NCI-H2107 treated with DMSO at 0.1 percent for 48 hours (cell line): ENCODE measurements around the gene SS18L1.
A peak's percentile ranks its signal among the peaks of the same experiment; 100 is the strongest.
"Not testable (repeated sequence)": the region's sequence is repeated elsewhere in the genome, so short reads cannot be mapped to it uniquely, and the experiment has no call there.

Experiments
- DNase-seq: peaks from one replicate; lab custom pipeline; 2025; ENCODE audit not compliant: unreplicated experiment; lab: John Stamatoyannopoulos, UW

SS18L1 gene

DNA sequence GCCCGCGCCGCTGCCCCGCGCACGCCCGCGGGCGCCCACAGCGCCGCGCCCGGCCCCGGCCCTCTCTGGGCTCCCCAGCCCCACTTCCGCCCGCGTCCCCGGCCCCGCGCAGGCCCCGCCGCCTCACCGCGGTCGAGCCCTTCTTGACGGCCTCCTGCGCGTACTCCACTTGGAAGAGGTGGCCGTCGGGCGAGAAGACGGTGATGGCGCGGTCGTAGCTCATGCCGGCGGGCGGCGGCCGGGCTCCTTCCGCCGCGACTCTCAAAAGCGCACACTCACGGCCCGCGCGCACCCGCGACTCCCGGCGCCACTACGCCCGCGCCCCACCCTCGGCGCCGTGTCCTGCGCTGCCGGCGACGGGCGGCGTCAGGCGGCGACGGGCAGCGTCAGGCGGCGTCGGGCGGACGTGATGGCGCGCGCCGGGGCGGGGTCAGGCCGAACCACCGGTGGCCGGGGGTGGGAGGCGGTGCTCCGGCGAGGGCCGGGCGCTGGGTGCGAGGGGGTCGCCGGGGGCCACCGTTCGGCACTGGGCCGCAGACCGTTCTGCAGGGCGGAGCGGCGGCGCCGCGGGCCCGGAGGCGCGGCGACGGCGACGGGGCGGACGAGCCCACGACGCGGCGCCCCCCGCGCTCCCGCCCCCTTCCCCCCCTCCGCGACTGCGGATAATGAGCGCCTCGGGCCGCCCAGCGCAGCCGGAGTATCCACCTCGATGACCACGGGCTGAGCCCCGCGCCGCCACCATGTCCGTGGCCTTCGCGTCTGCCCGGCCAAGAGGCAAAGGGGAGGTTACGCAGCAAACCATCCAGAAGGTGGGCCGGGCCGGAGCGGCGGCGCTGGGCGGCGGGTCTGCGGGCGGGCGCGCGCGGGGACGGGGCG lies at the start of gene SS18L1, which contains the start of gene PSMA7:
SS18L1 (plus strand) TSS at position 689 of the 876 bp plus-strand sequence; CDS start at position 741, 52 bp downstream.
PSMA7 (minus strand) TSS at position 314 of the 876 bp plus-strand sequence; CDS start at position 223, 91 bp downstream.
- DNase-seq: peak; percentile 28

GRCh38 chr20:62096421-62097380 lies 46.9 kb upstream of the SS18L1 start:
- no peak for DNase-seq

- no peak for DNase-seq
Measured at GRCh38 chr20:62097881-62098407, 45.6 kb upstream of the SS18L1 start.

DNA sequence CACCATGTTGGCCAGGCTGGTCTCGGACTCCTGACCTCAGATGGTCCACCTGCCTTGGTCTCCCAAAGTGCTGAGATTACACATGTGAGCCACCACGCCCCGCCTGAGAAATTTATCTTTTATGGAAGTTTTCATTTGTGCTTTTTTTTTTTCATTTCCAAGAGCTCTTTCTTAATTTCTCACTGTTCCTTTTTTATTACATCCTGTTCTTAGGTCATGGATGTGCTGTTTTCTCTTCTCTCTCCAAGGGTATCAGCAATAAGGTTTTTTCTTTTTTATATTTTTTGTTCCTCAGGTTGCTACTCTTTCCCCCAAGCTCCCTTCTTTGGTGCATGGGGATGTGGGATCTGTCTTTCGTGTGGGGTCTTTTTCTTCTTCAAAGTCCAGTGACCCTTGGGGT lies 42.5 kb upstream of the SS18L1 start:
- no peak for DNase-seq

- DNase-seq: no peak
Measured at GRCh38 chr20:62103508-62104233, 39.9 kb upstream of the SS18L1 start.

- DNase-seq: no peak
Measured at GRCh38 chr20:62104234-62104789, 39.3 kb upstream of the SS18L1 start.

GRCh38 chr20:62104791-62105345 lies 38.7 kb upstream of the SS18L1 start:
- no peak for DNase-seq

DNA sequence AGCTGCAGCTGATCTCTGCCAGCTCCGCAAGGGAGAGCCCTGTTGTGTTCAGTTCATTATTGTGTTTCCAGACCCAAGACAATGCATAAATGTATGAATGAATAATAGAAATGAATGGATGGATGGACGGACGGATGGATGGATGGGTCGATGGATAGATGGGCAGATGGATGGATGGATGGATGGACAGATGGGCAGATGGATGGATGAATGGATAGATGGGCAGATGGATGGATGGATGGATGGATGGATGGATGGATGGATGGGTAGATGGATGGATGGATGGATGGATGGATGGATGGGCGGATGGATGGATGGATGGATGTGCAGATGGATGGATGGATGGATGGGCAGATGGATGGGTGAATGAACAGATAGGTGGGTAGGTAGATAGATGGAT lies 38.0 kb upstream of the SS18L1 start:
- DNase-seq: no peak

DNA sequence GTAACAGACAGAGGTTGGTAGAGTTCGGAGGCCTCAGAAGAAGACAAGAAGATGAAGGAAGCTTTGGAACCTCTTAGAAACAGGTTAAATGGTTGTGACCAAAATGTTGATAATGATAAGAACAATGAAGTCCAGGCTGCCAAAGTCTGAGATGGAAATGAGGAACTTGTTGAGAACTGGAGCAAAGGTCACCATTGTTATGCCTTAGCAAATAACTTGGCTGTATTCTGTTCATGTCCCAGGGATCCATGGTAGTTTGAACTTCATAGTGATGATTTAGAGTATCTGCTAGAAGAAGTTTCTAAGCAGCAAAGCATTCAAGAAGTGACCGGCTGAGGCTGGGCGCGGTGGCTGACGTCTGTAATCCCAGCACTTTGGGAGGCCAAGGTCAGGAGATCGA lies 32.4 kb upstream of the SS18L1 start:
- DNase-seq: no peak

GRCh38 chr20:62112368-62112767 lies 31.2 kb upstream of the SS18L1 start:
- no peak for DNase-seq

DNA sequence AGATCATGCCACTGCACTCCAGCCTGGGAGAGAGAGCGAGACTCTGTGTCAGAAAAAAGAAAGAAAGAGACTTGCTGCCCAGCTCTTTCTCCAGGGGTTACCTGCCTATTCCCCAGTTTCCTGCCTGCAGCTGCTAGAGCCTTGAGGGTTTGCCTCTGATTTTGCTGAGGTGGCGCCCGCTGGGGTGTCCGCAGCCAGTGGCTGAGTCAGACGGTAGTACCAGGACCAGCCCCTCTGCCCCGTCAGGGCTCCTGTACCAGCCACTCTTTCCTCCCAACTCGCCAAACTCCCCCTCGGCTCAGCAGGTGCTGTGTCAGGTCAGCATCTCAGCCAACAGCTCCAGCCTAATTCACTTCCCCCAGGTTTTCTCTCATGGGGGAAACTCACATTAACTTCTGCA lies 28.7 kb upstream of the SS18L1 start:
- DNase-seq: no peak

DNA sequence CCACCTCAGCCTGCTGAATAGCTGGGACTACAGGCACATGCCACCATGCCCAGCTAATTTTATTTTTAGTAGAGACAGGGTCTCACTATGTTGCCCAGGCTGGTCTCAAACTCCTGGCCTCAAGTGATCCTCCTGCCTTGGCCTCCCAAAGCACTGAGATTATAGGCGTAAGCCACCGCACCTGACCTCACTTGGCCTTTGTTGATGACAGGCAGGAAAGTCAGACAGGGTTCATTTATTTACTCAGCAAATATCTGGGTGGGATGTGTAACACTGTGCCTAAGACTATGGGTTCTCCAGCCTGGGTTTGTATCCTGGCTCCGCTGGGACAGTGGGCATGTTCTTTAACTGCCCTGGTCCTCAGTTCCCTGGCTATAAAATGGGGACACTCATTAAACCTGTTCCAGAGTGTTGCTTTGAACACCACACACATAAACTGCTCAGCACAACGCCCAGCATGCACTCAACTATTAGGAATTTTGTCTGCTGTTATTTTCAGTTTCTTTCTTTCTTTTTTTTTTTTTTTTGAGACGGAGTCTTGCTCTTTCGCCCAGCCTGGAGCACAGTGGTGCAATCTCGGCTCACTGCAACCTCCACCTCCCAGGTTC lies 27.7 kb upstream of the SS18L1 start:
- not testable (repeated sequence) for DNase-seq

DNA sequence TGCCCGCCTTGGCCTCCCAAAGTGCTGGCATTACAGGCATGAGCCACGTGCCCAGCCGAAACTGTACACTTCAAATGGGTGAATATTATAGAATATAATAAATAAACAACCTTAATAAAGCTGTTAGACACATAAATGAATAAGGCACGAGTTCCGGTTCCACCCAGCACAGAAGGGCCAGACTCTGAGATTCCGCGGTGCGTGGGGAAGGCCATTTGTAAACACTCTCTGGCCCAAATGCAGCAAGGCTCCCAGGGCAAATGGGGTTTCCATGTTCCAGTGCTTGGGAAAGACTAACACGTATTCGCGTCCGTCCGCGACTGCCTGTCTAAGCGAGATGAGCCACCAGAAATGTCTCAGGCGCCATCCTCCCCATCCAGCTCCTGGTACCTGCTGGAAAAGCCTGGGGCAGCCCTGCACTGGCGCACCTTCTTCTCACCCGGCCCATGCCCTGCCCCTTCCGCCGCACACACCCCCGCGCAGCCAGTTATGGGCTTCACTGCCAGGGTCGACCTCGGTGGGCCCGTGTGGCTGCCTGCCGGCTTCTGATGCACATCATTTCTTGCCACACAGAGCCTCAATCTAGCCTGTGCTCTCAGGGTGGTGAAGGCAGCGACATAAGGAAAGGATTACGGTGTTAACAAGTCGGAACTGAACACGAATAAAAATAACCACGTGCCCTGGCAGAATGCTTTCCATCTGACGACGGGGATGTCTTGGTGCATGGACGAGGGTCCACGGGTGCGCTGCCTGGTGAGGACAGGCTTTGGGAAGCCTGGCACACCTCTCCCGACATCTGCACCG lies 26.8 kb upstream of the SS18L1 start:
- DNase-seq: no peak

DNA sequence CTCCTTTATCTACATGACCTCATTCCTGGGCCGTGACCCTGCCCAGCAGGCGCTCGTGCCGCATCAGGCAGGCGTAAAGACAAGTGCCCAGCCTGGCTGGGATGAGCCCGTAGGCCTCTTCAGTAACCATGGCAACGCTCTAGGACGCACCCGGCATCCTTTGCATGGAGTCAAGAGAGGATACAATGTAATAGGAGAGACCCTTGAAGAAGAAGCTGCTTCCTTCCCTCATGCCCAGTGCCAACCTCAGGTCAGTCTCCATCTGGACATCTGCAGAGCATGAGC lies 26.3 kb upstream of the SS18L1 start:
- no peak for DNase-seq

- DNase-seq: no peak
Measured at GRCh38 chr20:62117658-62118057, 25.9 kb upstream of the SS18L1 start.

DNA sequence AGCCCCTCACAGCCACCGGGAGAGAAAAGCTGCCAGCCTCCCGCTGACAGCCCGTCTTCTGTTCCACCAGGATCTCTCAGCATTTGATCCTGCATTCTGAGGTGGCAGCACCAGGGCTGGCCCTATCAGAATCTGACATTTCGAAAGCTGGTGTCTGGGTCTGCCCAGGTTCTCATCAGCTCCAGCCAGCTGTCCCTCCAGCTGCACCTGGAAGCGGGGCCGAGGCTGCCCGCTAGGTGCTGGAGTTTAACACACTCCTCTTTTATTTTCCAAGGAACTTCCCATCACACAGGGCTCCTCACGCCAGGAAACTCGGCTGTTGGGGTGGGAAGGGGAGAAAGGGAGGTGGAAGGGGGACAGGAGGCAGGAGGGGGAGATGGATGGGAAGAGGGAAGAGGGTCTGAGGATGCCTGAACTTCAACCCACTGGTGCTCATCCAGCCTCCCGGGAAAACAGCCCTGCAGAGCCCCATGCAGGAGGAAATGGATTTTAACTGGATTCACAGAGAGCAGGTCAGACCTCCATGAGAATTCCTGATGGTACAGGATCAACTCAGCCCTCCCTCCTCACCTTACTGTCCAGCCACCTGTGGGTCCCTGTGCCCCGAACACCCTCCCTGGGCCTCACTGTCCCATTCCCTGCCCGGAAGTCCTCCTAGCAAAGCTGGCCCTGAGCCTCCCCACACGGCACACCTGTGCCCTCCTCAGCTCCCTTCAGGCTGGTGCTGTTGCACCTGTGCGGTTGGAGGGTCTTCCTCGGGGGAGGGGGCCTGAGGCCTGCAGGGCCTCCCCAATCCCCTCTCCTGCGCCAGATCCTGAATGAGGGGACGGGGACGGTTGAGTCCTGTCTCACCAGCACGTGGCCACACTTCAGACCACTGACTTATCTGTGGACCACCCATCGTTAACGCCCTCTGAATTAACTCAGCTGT lies 25.2 kb upstream of the SS18L1 start:
- DNase-seq: peak; percentile 8

DNA sequence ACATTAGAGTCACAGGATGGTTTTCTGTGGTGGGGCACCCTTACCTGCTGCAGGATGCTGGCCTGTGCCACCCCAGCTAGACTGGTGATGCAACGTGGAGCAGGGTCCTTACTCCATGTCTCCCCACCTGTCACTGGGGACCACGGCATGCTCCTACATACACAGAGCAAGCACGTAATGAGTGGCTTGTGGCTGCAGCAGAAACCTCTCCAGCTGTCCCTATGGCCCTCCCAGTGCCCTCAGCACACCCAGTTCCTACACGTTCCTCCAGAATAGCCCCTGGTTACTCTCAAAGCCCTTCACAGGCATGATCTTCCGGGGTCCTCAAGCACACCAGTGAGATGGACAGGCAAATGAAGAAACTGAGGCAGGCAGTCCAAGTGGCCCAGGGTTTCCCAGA lies 24.5 kb upstream of the SS18L1 start:
- no peak for DNase-seq
